HG02623 (cell line): ENCODE measurements around the gene COASY.
"Not testable (repeated sequence)": the region's sequence is repeated elsewhere in the genome, so short reads cannot be mapped to it uniquely, and the experiment has no call there.

Experiments
- ATAC-seq: cut with Tn5 transposase; IDR thresholded peaks from one replicate; pipeline ENCODE4 v1.9.1; 2021; ENCODE audit warnings: moderate library complexity; ENCODE audit not compliant: unreplicated experiment

The COASY gene

GRCh38 chr17:42552736-42553135 lies 9.2 kb upstream of the COASY start, which contains the start of gene HSD17B1:
TSS of gene HSD17B1 (plus strand) at chr17:42552923. CDS start at chr17:42552934, 11 bp downstream.
- not testable (repeated sequence) for ATAC-seq

- ATAC-seq: no peak
These were observed 8.7 kb upstream of the COASY start for GRCh38 chr17:42553161-42553818.

DNA sequence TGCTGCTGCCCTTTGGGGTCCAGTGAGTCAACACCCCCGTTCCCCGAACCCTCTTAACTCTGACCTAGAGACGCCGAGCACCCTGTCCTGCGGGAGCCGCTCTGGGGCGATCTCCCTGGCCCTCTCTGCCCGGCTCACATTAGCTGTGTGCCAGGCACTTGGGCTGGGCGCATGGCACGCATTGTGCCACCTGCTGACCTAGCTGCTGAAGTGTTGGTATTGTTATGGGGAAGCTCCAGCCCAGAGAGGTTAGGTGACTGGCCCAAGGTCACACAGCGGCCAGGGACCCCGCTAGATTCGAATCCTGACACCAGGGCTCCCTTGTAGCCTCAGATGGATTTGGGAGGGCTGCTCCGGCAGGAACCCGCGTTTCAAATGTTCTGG lies 8.1 kb upstream of the COASY start:
- ATAC-seq: no peak

DNA sequence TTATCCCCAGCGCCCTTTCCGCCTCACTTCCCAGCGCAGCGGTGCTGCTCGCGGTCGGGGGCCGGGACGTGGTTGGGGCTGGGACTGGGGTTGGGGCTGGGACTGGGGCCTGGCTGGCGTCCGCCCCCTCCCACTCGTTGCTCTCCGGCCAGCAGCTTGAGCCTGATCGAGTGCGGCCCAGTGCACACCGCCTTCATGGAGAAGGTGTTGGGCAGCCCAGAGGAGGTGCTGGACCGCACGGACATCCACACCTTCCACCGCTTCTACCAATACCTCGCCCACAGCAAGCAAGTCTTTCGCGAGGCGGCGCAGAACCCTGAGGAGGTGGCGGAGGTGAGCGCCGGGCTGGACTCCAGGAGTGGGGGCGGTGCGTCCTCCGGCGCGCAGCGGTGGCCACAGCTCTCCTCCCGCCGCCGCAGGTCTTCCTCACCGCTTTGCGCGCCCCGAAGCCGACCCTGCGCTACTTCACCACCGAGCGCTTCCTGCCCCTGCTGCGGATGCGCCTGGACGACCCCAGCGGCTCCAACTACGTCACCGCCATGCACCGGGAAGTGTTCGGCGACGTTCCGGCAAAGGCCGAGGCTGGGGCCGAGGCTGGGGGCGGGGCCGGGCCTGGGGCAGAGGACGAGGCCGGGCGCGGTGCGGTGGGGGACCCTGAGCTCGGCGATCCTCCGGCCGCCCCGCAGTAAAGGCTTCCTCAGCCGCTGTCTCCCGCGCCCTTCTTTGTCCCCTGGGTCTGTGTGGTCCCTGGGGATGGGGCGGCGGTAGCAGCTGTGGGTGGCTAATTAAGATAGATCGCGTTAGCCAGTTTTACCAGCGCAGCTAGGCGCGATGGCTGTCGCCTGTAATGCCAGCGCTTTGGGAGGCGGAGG lies 7.5 kb upstream of the COASY start:
- peak; percentile 86 for ATAC-seq

- ATAC-seq: no peak
These were observed 6.8 kb upstream of the COASY start for GRCh38 chr17:42555122-42555622.

- not testable (repeated sequence) for ATAC-seq
These were observed 5.9 kb upstream of the COASY start for GRCh38 chr17:42555961-42556617.

DNA sequence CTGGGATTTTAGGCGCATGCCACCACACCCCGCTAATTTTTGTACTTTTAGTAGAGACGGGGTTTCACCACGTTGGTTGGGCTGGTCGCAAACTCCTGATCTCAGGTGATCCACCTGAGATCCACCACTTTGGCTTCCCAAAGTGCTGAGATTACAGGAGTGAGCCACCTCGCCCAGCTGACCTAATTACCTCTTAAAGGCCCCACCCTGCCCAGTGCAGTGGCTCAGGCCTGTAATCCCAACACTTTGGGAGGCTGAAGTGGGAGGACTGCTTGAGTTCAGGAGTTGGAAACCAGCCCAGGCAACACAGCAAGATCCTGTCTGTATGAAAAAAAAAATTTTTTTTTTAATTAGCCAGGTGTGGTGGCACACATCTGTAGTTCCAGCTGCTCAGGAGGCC lies 2.9 kb upstream of the COASY start:
- ATAC-seq: no peak

GRCh38 chr17:42560246-42560645 lies 1.7 kb upstream of the COASY start:
- no peak for ATAC-seq

- no peak for ATAC-seq
These were observed 617 bp downstream of the COASY start for GRCh38 chr17:42562388-42563142.

- ATAC-seq: no peak
These were observed 1.2 kb downstream of the COASY start for GRCh38 chr17:42563143-42563509.

- no peak for ATAC-seq
These were observed 1.6 kb downstream of the COASY start for GRCh38 chr17:42563543-42563942.

GRCh38 chr17:42563950-42564349 lies 2.0 kb downstream of the COASY start:
- ATAC-seq: no peak

DNA sequence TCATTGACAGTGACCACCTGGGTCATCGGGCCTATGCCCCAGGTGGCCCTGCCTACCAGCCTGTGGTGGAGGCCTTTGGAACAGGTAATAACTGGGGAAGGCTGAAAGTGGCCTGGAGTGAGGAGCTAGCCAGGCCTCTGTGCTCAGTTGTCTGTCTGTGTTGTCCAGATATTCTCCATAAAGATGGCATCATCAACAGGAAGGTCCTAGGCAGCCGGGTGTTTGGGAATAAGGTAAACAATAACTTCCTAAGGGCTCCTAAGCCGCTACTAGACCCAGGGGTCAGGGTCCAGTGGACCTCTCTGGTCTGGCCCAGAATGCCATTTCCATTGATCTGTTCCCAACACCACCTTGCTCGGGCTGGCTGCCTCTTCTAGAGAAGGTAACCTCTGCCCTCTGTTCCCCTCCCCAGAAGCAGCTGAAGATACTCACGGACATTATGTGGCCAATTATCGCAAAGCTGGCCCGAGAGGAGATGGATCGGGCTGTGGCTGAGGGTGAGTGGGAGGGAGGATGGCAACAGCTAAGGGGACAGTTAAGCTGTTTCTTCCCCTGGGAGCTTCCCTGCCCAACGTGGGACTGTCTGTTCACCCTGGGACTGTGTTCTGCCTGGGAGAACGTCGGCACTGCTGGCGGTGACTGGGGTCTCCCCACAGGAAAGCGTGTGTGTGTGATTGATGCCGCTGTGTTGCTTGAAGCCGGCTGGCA lies 3.0 kb downstream of the COASY start:
- ATAC-seq: no peak

DNA sequence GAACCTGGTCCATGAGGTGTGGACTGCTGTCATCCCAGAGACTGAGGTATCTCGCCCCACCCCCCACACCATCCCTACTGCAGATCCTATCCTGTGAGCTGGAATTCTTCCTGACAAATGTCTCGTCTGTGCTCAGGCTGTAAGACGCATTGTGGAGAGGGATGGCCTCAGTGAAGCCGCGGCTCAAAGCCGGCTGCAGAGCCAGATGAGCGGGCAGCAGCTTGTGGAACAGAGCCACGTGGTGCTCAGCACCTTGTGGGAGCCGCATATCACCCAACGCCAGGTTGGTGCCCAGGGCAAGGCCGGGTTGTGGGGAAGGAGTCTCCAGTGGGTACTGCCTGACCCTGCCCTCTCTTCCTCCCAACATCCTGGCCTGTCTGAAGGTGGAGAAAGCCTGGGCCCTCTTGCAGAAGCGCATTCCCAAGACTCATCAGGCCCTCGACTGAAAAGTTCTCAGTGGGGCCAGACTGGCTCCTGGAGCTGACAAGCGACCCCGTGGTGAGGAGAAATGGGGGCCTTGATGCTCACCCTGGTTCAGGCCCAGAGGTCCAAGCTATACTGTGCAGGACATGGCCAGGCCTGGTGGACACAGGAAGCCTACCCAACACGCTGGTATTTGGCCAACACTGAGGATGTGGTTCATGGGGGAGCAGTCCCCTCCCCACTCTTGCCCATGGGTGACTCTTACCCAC lies 3.7 kb downstream of the COASY start:
- ATAC-seq: no peak

DNA sequence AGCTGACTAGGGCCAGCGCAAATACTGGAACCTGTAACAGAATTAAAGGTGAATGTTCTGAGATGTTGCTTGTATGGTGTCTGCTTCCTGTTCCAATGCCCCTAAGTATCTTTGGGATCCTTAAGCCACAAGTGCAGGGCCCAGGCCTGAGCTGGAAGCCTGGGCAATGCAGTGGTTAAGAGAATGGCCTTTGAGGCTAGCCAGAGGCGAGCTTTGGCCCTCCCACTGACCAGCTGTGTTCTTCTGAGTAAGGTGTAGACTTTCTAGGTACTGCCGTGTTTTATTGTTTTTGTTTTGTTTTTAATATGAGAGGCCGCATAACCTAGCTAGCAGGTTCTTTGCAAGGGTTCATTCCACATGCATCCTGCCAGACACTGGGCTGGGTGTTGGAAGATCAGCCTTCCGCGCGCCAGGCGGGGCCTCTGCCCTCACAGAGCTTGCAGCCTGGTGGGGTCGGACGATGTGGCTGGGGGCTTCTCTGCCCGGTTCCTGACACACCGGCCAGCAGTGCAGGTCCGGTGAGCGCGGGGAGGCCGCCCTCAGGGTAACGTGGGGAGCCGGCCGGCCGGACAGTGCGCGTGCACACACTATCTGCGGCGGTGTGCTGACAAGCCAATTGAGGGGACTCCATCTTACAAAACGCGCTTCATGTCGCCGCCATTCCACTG lies 4.4 kb downstream of the COASY start:
- ATAC-seq: no peak

DNA sequence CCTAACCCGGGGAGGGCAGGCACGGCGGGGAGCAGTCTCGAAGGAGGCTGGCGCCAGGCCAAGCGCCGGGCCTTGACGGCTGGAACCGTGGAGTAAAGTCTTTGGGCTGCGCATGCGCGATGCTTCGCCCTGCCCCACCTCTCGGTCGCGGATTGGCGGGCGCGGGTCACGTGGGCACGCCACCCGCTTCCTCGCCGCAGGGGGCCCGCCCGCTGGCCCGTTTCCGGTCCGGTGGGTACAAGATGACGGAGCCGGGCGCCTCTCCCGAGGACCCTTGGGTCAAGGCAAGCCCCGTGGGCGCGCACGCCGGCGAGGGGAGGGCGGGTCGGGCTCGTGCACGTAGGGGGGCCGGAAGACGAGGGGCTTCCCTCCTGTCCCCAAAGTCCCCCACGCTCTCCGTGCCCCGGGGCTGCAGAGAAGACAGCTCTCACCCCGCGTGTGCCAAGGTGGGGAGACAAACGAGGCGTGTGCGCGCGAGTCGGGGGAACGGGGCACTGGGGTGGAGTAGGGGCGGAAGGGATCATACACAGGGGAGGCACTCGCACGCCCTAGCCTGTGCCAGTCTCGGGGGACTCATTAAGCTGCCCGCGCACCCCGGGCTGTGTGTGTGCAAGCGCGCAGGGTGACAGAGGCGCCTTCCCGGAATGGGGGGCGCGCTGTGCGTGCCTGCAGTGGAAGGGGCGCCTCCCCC lies 5.1 kb downstream of the COASY start, which contains the start of gene MLX:
Gene MLX, plus strand, starts transcription at position 218 of the 691 bp plus-strand sequence. Its CDS starts 25 bp downstream, at position 243.
- ATAC-seq: no peak

GRCh38 chr17:42568341-42569111 lies 6.6 kb downstream of the COASY start:
- ATAC-seq: no peak
